HG02642 (cell line): ENCODE results near the gene ELAVL1.
A peak's percentile ranks its signal among the peaks of the same experiment; 100 is the strongest.
"Not testable (repeated sequence)": the region's sequence is repeated elsewhere in the genome, so short reads cannot be mapped to it uniquely, and the experiment has no call there.

Experiments used
- ATAC-seq: cut with Tn5 transposase; IDR thresholded peaks from one replicate; pipeline ENCODE4 v1.9.1; 2021; ENCODE audit warnings: mild to moderate bottlenecking; ENCODE audit not compliant: unreplicated experiment, poor library complexity

Gene ELAVL1

DNA sequence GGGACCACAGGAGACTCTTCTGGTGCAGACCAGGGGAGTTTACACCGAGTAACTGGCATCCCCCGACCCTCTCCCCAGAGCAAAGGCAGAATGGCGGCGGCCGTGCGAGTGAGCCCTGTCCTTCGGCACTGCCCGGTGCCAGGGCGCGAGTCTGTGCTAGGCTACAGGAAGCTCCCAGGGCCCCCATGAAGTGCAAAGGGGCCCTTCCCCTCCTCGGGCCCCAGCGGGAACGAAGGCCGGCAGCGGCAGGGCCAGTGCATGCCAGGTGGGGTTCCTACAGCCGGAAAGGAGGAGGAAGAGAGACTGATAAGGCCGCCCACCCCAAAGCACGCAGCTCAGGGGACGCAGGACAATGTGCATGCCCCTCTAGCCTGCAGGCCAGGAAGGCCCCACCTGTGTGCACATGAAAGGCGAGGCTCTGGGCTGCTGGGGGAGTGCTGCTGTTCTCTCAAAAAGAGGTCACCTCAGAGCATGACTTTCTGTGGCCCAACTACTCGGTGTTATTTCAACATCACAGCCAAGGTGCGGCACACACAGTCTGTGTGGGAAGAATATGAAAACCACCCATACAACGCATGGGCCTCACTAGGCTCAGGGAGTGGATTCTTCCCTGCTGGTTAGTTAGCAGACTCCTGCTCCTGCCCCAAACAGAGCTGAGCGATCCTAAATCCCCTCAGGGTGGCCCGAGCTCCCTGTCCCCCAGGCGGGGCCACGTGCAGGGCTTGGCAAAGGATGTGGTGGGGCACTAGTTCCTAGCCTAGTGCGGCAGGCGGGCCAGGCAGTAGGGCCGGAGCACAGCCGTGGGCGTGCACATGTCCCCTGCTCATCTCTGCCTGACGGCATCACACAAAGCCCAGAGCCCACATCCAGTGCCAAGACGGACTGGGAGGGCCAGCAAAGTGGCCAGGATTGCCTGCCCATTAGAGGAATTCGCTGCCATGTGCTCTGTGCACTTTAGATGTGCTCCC lies 33.6 kb downstream of the ELAVL1 start:
- no peak for ATAC-seq

DNA sequence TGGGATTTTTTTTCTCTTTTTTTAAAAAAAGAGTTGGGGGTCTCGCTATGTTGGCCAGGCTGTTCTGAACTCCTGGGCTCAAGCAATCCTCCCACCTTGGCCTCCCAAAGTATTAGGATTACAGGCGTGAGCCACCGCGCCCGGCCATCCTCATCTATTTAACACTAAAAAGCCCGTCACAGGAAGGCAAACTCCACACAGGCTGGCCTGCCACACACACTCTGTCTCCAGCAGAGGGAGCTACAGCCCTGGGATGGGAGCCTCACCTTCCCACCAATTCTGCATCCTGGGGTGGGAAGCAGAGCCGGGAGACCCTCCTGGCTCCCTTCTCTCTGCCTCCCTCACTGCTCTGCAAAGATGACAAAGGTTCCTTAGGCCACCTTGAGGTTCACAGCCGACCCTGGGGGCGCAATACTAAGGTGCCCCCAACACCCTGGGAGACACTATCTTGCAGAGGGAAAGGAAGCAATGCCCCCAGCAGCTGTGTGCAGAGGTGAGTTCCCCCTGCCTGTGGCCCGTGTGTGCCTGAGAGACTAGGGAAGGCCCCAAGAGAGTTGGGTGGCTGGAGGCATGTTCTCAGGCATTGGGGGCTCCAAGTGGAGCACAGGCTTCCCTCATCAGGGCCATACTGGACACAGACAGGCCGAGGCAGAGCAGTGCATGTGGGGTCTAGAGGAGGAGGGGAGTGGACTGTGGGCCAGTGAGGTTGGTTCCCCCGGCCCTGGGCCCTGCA lies 34.6 kb downstream of the ELAVL1 start:
- ATAC-seq, result no peak

DNA sequence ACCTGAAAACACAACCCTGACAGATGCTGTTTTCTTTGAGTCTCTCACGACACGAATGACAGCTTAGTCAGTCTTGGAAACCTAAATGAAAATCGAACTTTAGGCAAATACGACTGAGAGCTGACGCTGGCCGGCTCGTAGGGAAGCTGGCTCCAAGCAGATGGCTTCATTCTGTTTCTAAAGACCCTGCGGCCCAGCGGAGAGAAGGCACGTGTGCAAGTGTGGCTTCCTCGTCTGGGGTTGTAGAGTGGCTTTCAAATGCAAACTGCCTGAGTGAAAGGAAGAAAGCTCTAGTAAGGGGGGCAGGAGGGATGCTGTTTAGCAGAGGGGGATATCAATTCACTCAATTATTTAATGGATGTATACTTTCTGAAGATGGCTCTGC lies 35.9 kb downstream of the ELAVL1 start:
- ATAC-seq, result no peak

DNA sequence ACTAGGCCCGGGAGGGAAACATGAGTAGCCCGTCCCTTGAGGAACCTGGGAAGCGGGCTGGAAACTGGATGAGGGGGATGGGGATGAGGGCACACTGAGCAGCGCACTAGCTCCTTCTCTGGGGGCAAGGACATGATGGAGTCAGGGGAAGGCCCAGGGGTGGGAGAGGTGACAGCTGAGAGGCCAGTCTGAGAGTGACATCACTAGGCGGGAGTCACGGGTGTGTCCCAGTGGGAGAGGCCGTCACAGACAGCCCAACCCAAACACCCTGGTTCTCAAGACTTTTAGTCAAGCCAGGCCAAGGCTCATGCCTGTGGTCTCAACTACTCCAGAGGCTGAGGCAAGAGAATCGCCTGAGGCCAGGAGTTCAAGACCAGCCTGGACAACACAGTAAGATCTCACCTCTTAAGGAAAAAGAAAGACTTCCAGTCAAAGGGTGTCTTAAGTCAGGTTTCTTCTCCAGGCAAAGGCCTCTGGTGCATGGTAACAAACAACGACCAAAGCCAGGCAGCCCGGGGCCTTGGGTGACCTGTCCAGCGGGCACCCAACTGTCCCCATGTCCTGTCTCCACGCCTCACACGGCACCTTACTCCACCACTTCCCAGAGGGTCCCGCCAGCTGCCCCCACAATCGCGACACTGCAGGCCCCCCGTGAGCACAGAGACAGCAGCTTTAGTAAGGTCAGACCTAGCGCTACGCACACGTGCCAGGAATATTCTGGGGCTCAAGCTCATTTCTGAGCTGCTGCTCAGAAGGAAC lies 36.5 kb downstream of the ELAVL1 start:
- ATAC-seq, result no peak

DNA sequence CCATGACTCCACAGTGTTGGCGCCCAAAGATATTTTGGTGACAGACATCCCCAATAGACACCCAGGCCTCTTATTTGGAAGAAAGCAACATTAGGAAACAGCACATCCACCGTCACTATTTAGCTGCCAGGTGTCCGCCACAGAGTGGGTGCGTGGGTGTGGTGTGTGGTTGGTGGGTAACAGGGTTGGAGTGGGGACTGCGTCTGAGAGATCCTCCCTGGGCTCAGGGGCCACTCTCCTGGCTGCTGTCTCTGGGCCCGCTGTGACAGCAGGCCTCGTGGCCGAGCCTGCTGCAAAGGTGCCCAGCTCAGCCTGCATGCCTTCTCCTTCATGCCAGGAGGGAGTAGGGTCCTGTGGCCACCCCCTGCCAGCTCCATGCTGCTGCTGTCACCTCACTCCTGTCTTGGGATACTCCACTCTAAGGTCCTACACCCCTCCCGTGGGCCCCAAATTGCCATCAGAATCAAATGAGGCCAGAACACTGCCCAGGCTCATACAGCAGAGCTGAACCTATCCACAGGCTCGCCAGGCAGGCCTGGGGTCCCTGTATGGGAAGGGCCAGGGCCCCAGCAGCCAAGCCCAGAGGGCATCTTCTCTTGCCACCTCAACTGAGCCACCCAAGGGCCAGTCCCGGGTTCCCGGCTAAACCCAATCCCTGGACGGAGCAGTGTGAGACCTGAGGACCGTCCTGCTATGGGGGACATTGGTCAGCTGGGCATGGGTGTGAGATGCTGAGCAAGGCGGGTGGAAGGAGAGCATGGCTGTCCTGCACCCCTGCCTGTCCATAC lies 37.2 kb downstream of the ELAVL1 start:
- ATAC-seq, result no peak

DNA sequence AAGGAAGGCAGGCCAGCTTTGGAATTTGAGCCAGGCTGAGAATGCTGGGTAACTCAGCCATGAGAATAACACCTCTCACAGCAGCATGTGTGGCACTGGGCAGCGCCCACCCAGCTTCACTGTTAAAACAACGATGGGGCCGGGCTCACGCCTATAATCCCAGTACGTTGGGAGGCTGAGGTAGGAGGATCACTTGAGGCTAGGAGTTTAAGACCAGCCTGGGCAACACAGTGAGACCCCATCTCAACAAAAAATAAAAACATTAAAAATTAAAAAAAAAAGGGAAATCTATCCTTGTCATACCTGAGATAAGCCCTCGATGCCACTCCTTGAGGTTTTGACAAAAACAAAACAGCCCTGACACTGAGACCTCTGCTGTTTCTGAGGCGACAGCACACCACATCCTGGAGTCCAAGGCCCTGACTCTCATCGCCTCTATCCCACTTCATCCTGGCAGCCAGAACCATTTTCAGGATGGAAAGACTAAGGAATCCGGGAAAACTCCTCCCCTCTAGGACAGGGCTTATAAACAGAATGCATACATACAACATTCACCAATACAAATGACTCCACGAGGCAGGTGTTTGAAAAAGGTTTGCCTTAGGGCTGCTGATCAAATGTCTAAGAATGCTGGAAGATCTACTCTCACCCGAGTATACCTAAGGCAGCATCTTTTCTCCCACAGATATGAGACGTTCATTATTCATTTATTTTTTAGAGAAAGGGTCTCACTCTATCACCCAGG lies 39.3 kb downstream of the ELAVL1 start:
- ATAC-seq, result no peak

DNA sequence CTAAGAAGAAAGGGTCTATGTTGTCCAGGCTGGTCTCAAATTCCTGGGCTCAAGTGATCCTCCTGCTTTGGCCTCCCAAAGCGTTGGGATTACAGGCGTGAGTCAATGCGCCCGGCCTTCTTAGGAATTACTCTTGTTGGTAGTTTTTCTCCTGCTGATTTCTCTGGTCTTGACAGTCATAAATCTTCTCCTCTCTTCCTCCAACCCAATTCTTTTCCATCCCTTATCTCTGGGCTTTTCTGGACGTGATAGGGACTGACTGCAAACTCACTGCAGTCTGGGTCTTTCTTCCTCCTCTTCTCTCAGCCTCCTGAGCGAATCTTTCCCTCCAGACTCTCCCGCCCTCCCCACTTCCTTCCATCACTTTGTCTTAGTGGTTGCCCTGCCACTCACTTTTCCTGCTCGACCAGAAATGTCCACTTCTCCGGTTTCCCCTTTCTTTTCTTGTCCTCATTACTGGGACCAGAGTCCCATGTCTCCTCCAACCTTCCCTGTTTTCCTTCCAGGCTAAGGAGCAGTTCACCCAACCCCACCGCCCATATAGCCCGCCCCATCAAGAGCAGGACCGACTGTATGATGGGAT lies 40.1 kb downstream of the ELAVL1 start:
- no peak for ATAC-seq

DNA sequence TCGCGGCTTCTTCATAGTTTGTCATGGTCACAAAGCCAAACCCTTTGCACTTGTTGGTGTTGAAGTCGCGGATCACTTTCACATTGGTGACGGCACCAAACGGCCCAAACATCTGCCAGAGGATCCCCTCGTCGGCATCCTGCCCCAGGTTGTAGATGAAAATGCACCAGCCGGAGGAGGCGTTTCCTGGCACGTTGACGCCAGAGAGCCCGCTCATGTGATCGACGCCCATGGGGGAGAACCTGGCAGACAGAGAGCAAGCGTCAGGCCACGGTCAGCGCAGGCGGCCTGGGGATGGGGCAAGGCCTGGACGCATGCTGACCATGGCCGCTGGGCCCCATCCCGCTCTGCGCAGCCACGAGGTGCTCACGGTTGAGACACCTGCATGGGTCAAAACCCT lies 41.9 kb downstream of the ELAVL1 start:
- no peak for ATAC-seq

DNA sequence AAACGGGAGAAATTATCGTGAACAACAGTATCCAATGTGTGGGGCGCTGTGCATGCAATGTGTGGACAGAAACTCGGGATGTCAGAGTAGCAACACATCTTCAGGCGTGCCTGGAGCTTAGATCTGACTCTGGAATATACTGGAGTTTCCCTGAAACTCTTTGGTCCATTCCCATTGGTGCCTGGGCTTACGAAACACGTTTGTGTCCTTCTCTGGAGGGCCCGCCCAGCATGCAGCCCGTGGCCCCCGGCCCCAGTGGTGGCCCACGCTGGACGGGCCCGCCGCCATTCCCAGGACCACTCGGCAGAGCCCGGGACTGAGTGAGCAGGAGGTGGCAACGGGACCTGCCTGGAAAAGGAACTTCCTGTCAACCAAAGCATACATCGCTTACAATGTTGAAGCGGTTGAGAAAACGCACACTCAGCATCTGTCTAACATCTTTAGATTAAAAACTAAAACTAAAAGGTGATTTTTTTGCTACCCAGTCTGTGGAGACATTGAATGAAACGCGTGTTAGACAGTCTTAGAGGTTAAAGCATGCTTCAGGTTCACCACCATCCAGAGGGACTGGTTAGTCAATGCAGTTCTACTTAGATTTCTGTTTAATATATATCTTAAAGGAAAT lies 42.7 kb downstream of the ELAVL1 start:
- no peak for ATAC-seq

DNA sequence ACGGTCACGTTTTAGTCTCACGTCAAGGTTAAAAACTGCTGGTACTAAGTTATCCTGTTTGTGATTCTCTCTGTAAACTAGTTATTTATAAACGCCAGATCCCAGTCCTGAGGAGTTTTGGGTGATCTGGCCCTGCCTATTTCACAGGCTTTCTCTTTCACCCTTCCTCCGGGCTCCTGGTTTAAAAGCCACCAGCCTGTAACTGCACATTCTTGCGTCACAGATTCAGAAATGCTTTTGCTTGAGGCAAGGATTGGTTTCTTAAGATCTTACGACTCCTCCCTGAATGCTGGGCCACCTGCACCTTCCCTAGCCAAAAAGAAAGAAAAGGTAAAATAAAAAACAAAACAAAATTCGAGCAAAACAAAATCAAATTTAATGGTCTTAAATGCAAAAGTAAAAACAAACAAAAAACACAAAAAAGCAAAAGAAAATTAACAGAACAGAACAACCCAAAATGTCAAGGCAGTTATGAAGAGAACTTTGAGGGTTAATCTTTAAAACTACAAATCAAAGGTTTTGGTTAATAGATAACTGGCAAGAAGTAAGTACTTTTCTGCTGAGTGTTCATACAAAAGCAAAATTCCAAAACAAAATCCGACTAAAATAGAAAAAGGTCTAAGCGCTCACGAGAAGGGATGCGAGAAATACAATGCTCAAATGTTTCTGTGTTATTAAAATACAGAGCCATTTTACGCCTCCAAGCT lies 43.4 kb downstream of the ELAVL1 start:
- no peak for ATAC-seq

DNA sequence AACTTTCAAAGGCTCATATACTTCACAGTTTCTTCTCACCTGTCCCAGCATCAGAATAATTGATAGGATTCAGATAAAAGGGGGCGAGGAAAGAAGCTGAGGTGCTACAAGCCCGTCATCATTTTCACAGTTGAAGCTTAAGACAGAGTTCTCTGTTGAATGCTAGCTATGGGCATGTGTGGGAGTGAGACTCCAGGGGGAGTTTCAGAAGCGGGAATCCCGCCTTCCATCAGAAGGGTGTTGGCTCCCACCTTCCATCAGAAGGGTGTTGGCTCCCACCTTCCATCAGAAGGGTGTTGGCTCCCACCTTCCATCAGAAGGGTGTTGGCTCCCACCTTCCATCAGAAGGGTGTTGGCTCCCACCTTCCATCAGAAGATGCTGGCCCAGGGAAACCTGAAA lies 44.4 kb downstream of the ELAVL1 start:
- ATAC-seq, result not testable (repeated sequence)

DNA sequence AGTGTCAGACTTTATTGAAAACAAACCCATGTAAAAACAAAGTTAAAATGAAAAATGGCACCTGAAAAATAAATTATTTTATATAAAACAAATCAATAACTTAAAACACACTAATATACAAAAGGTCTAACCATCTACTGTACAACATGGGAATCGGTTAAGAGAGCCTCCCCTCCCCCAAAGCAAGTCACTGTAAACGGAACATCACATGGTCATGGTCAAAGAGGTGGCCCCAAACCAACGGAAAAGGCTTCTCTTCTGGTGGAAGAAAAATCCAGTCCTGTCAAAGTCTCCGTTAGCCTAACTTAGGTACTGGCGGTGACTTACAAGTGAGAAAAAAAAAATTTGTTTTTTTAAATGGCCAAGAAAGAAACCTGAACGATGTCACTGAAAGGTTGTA lies 46.2 kb downstream of the ELAVL1 start:
- no peak for ATAC-seq

DNA sequence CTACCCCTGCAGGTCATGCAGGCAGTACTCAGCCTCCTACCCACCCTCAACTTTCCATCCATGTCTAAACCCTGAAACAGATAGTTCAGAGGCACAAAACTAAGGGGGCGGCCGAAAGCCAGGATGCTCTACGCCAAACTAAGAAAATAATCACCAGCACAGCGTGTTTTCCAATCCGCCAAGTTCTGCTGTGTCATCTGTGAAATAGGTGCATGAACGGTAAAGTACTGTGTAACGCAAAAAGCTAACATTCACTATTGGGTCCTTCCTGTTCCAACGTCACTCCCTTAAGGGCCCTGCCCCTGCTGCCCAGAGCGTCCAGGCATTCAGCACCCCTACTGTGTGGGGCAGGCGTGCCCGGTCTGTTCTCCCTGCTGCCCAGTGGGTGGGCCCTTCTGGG lies 49.7 kb downstream of the ELAVL1 start:
- ATAC-seq, result no peak

DNA sequence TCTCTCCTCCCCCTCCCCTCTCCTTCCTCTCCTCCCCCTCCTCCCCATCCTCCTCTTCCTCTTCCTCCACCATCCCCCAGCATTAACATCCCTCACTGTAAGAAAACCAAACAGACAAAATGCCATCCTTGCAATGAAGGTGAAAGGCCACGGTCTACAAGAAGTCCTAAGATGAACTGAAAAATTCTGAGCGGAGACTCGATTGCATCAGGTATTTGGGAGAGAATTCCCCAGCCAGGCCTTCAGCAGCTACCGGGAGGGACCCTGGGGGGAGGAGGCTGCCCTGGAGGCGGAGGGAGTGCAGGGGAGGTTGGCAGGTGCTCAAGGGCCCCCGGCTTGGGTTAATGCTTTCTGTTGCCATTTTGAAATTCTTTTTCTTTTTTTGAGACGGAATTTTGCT lies 51.9 kb downstream of the ELAVL1 start:
- ATAC-seq, result no peak

DNA sequence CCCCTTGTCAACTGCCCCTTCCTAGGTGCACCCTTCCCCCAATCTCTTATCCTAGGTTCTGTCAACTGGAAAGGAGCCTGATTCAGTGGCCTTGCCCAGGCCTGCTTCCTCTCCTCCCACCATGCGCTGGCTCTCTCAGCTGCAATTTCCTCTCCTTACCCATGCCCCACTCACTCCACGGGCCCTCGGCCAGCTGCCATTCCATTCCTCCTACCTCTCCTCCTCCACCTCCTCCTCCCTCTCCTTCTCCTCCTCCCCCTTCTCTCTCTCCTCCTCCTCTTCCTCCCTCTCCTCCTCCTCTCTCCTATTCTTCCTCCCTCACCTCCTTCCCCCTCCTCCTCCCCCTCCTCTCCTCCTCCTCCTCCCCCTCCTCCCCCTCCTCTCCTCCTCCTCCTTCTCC lies 52.4 kb downstream of the ELAVL1 start:
- no peak for ATAC-seq

DNA sequence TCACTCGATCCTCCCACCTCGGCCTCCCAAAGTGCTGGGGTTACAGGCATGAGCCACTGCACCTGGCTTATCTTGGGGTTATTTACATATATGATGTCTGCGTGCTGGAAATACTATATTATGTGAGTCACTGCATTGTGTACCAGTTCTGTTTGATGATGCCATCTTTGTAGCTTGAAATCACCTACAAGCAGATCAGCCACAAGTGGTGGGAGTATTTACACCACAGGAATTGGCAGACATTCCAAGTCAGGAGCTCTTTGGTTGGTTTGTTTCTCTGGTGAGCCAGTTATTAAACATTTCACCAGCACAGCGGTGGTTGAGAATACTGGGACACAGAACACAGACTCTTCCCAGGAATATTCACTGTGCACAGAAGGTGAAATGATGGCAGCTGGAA lies 57.5 kb downstream of the ELAVL1 start:
- no peak for ATAC-seq

DNA sequence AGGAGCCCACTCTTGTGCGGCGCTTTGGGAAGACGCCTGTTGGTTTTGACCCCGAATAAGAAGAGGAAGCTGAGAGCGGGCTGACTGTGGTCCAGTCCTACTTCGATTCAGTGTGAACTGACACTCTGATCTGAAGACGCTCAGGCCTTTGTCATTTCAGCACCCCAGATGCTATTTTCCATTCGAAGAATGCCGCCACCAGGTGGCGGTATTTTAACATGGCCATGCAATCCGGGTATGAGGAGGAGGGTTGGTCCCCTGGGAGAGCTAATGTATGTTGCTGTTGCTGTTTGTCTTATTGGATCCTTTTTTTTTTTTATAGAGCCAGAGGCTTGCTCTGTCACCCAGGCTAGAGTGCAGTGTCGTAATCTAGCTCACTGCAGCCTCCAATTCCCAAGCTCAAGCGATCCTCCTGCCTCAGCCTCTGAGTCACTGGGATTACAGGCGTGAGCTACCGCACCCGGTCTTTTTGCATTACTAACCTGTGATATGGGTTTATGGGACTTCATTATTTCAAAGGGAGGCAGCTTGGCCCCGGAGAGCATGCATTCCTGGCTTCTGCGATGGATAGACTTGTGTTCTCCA lies 61.2 kb downstream of the ELAVL1 start:
- peak; percentile 24 for ATAC-seq
